Upper lobe of right lung (tissue), 1 donor: Measurements from ENCODE around the gene THBS2. TPM values are rescaled to one million over a fixed set of nuclear protein-coding genes. Genes with fewer than 3 reads are reported as not detected.

ENCODE experiments used
- ATAC-seq: fragments of 200-7000 bp; cut with Tn5 transposase; one replicate; pipeline ENCODE4 v1.9.1; 2020; ENCODE audit warnings: mild to moderate bottlenecking, moderate library complexity
- DNase-seq: peaks from one replicate; pipeline ENCODE4 v3.0.0-alpha.2; 2020
- H3K27ac ChIP-seq: fragments of 200-600 bp; one replicate; pipeline ENCODE4 v1.8.0; 2022
- H3K27me3 ChIP-seq: fragments of 200-600 bp; one replicate; pipeline ENCODE4 v1.8.0; 2022; ENCODE audit warnings: mild to moderate bottlenecking
- H3K36me3 ChIP-seq: fragments of 200-600 bp; one replicate; pipeline ENCODE4 v1.8.0; 2022
- H3K4me1 ChIP-seq: fragments of 200-600 bp; one replicate; pipeline ENCODE4 v1.8.0; 2022
- H3K4me3 ChIP-seq: fragments of 200-600 bp; one replicate; pipeline ENCODE4 v1.8.0; 2022; ENCODE audit warnings: mild to moderate bottlenecking
- H3K9me3 ChIP-seq: fragments of 200-600 bp; one replicate; pipeline ENCODE4 v1.8.0; 2022
- intact Hi-C: fragments of 100-400 bp; cut with DNase I; formaldehyde crosslinking; loops from one replicate; pipeline ENCODE4 v1.11.0; 2022
- total RNA-seq: library from RNA; stranded (reverse); fragmentation: NEBNext Ultra II Directional; extraction: Animal tissue kit (Norgen Biotek cat#: 25700); gene quantifications from one replicate; pipeline ENCODE4 v1.2.1, GENCODE V29; 2021
- TF ChIP-seq, protein P1 (sequence below): fragments of 200-600 bp; IDR thresholded peaks from one replicate; pipeline ENCODE4 v1.8.0; 2022; ENCODE audit warnings: antibody characterized with exemption
- donor health status: DM: no; HTN: yes; CAD: no; lungs with severe emphysema.

Gene THBS2
- total RNA-seq, 1 donor from 2014 or later: 23.7 TPM

DNA sequence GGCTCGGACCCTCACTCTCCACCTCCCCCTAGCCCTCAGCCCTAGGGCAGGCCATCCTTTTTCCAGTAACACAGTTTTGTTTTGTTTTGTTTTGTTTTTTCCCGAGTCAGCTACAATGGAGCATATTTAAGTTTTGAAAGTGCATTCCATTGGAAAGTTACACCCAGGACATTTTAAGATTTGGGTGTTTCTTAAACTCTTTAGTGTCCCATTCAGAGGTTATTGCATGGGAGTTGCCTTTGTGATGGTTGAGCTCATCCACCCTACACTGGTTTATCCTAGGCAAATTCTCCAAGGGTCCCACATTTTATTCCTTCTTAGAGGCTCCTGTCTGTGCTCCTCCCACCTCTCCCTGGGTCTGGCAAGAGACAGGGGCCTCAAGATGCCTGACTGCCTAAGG, 58.9 kb downstream of the THBS2 start:
- TF ChIP-seq, protein P1, sequence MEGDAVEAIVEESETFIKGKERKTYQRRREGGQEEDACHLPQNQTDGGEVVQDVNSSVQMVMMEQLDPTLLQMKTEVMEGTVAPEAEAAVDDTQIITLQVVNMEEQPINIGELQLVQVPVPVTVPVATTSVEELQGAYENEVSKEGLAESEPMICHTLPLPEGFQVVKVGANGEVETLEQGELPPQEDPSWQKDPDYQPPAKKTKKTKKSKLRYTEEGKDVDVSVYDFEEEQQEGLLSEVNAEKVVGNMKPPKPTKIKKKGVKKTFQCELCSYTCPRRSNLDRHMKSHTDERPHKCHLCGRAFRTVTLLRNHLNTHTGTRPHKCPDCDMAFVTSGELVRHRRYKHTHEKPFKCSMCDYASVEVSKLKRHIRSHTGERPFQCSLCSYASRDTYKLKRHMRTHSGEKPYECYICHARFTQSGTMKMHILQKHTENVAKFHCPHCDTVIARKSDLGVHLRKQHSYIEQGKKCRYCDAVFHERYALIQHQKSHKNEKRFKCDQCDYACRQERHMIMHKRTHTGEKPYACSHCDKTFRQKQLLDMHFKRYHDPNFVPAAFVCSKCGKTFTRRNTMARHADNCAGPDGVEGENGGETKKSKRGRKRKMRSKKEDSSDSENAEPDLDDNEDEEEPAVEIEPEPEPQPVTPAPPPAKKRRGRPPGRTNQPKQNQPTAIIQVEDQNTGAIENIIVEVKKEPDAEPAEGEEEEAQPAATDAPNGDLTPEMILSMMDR: no peak
- no peaks in the 10 kb centered on the region for H3K9me3 ChIP-seq
- no peak overlapping the region for H3K27ac ChIP-seq
- DNase-seq (no peak), ATAC-seq (no peak)
- no peaks in the 10 kb centered on the region for H3K4me1 ChIP-seq
- no peaks in the 10 kb centered on the region for H3K27me3 ChIP-seq
- H3K36me3 ChIP-seq: no peaks in the 10 kb centered on the region
- intact Hi-C loops: no loop called here
- no peak overlapping the region for H3K4me3 ChIP-seq

DNA sequence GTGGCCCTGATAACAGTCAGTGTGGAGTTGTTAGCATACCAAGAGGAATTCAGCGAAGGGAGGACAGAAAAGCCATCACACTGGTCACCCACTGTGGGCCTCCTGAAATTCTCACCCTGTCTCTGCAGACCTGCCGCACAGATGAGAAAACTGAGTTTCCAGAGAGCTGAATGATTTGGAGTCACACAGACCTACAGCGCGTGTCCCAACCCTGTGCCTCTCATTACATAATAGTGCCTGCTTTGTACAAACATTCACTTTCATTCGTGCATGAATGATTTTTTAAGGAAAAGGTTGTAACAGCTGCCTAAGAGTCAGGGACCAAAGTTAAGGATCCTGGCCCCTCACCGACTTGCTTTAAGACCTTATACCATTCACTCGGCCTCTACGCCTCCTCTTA, 62.7 kb downstream of the THBS2 start:
- H3K4me1 ChIP-seq: no peaks in the 10 kb centered on the region
- no peaks in the 10 kb centered on the region for H3K36me3 ChIP-seq
- TF ChIP-seq, protein P1: no peak
- intact Hi-C loops: no loop called here
- peak overlapping the region; percentile 39 for H3K27ac ChIP-seq
- H3K9me3 ChIP-seq: no peaks in the 10 kb centered on the region
- no peak overlapping the region for H3K4me3 ChIP-seq
- H3K27me3 ChIP-seq: no peaks in the 10 kb centered on the region
- DNase-seq (no peak), ATAC-seq (no peak)

DNA sequence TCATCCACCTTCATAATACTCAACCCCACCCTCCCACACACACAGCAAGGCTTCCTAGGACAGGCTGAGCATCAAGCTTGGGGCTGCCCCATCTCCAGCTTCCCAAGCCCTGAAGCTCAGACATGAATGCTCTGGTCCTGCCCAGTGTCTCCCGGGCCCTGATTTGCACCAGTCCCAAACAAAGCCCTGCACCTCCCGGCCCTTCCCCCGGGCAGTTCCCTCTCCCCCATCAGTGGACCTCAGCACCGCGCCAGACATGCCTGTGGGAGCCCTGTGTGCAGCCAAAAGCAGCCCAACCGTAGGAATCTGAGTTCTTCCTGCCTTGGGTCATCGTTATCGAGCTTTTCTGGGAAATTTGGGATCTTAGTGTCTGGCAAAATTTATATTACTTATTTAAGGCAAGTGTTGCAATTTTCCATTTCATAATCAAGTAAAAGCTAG, 63.5 kb downstream of the THBS2 start:
- peak; percentile 77 for ATAC-seq
- Histone ChIP-seq H3K36me3 (no peaks in the 10 kb centered on the region), H3K4me1 (no peaks in the 10 kb centered on the region), H3K9me3 (no peaks in the 10 kb centered on the region), H3K4me3 (no peak overlapping the region), H3K27me3 (no peaks in the 10 kb centered on the region), H3K27ac (no peak overlapping the region)
- intact Hi-C loops: no loop called here
- TF ChIP-seq, protein P1: no peak
- DNase-seq: no peak

DNA sequence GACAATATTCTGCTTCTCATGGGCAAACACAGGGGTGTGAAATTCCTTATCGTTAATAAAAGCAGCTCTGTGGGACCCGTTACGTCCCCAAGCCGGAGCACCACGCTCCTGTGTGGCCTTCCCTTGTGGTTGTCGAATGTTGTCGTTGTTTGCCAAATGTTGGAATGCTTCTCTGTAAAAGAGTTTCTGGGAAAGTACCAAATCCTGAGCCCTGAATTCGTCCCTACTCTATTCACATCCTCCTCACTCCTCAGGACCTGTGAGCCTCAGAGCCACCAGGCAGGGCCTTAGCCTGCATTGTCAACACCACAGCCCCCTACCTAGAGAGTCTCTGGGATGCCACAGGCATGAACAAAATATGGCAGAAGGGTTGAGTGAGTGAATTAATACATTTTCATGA, 64.0 kb downstream of the THBS2 start:
- intact Hi-C loops: no loop called here
- TF ChIP-seq, protein P1: no peak
- no peak for ATAC-seq

DNA sequence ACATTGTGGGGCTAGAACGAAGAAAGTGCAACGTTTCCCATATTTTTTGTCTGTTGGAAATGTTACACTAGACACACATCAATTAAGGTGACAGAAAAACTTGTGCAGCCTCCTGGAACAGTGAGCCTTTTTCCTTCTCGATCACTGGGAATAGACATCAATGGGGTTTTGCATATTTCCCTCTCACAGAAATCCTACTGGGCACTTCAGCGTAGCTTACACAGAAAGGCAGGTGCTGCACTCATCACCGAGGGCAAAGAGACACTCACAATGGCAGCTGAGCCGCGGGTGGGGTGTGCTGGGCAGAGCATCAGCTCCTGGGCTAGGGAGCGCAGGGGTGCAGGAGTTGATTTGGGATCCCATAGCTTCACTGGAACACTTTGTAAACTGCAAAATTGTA, 64.5 kb downstream of the THBS2 start:
- Histone ChIP-seq H3K27ac (peak overlapping the region; percentile 31), H3K4me1 (no peaks in the 10 kb centered on the region), H3K36me3 (no peaks in the 10 kb centered on the region), H3K9me3 (no peaks in the 10 kb centered on the region), H3K4me3 (no peak overlapping the region), H3K27me3 (no peaks in the 10 kb centered on the region)
- TF ChIP-seq, protein P1: no peak
- intact Hi-C loops: no loop called here
- ATAC-seq (no peak), DNase-seq (no peak)

More for the DNA sequence above, 64.0 kb downstream of the THBS2 start:
- no peak for DNase-seq
- no peaks in the 10 kb centered on the region for H3K9me3 ChIP-seq
- no peaks in the 10 kb centered on the region for H3K36me3 ChIP-seq
- H3K4me1 ChIP-seq: no peaks in the 10 kb centered on the region
- H3K27ac ChIP-seq: peak overlapping the region; percentile 31
- no peaks in the 10 kb centered on the region for H3K27me3 ChIP-seq
- no peak overlapping the region for H3K4me3 ChIP-seq

DNA sequence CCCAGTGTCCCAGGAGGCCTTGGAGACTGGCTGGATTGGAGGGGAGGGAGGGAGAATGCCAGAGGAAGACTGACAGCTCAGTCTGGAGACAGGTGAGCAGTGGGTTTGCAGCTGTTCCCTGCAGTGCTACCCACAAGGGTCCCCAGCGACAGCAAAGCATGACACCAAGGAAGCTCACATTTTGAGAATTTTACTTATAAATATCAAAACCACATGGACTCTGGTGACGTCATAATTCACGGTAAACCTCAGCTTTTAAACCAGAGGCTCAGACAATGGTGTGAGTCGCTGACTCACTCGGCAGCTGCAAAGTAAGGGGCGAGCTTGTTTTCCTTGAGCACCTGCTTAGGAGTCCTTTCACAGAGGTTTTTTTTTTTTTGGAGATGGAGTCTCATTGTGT, 65.2 kb downstream of the THBS2 start:
- ATAC-seq (no peak), DNase-seq (no peak)
- Histone ChIP-seq H3K9me3 (no peaks in the 10 kb centered on the region), H3K4me1 (no peaks in the 10 kb centered on the region), H3K27ac (no peak overlapping the region), H3K27me3 (no peaks in the 10 kb centered on the region), H3K36me3 (no peaks in the 10 kb centered on the region), H3K4me3 (no peak overlapping the region)
- intact Hi-C loops: no loop called here
- TF ChIP-seq, protein P1: no peak
